Measurements from ENCODE around the gene DYRK3. TPM values are rescaled to one million over a fixed set of nuclear protein-coding genes. Genes with fewer than 3 reads are reported as not detected.

The DYRK3 gene
- total and polyA plus RNA-seq, 2 of the 13 experiments (the other 11 are each of a cell fraction or from before 2014, with no cell fraction given) = 0.48 to 2.8 TPM

DNA sequence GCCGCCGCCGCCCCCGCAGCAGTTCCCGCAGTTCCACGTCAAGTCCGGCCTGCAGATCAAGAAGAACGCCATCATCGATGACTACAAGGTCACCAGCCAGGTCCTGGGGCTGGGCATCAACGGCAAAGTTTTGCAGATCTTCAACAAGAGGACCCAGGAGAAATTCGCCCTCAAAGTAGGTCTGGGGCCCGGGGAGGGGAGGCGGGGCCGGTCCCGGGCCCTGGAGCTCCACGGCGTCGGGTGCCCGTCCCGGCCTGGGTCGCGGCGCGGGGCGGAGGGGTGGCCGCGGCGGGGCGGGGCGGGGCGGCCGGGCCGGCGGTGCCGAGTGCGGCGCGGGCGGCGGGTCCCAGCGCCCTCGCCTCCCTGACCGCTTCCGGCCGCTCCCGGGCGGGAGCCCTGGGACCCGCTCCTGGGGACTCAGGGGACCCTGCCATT lies 50.0 kb downstream of the DYRK3 start (continued):
- TF ChIP-seq, protein P1, sequence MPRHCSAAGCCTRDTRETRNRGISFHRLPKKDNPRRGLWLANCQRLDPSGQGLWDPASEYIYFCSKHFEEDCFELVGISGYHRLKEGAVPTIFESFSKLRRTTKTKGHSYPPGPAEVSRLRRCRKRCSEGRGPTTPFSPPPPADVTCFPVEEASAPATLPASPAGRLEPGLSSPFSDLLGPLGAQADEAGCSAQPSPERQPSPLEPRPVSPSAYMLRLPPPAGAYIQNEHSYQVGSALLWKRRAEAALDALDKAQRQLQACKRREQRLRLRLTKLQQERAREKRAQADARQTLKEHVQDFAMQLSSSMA (CRISPR knock-in tag; IDR thresholded peaks at IDR 0.05) = no peak
- TF ChIP-seq NRL (CRISPR knock-in tag; IDR thresholded peaks at IDR 0.05; ENCODE audit: borderline replicate concordance) (no peak), ZNF224 (CRISPR knock-in tag; IDR thresholded peaks at IDR 0.05) (no peak), HDAC1 (CRISPR knock-in tag; IDR thresholded peaks at IDR 0.05) (peak; percentile 52; the same call in 1 of the 2 replicates), SSRP1 (CRISPR knock-in tag; IDR thresholded peaks at IDR 0.05) (no peak), NONO (IDR thresholded peaks at IDR 0.05) (no peak), NONO (CRISPR knock-in tag; conservative IDR thresholded peaks at IDR 0.05) (no peak), ZNF264 (CRISPR knock-in tag; IDR thresholded peaks at IDR 0.05) (no peak), ZNF564 (CRISPR knock-in tag; IDR thresholded peaks at IDR 0.05) (no peak), ZBTB7A (CRISPR knock-in tag; IDR thresholded peaks at IDR 0.05) (no peak), ELF3 (CRISPR knock-in tag; IDR thresholded peaks at IDR 0.05) (no peak), ZNF614 (CRISPR knock-in tag; IDR thresholded peaks at IDR 0.05; ENCODE audit: borderline replicate concordance) (no peak), IKZF4 (CRISPR knock-in tag; IDR thresholded peaks at IDR 0.05; ENCODE audit: borderline replicate concordance, low read depth, not compliant biosample characterization) (no peak), RELA (CRISPR knock-in tag; IDR thresholded peaks at IDR 0.05) (no peak), SIN3A (IDR thresholded peaks at IDR 0.05; ENCODE audit: borderline replicate concordance, low read depth, low read length) (peak; percentile 34; the same call in 1 of the 2 replicates), PTBP1 (IDR thresholded peaks at IDR 0.05; ENCODE audit: low read depth, low read length, poor library complexity, severe bottlenecking) (no peak), PHB2 (IDR thresholded peaks at IDR 0.05; ENCODE audit: partially characterized antibody) (no peak), ZNF639 (CRISPR knock-in tag; conservative IDR thresholded peaks at IDR 0.05) (no peak), CENPX (CRISPR knock-in tag; IDR thresholded peaks at IDR 0.05) (no peak)
- TF ChIP-seq, protein P2, sequence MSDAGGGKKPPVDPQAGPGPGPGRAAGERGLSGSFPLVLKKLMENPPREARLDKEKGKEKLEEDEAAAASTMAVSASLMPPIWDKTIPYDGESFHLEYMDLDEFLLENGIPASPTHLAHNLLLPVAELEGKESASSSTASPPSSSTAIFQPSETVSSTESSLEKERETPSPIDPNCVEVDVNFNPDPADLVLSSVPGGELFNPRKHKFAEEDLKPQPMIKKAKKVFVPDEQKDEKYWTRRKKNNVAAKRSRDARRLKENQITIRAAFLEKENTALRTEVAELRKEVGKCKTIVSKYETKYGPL (CRISPR knock-in tag; IDR thresholded peaks at IDR 0.05) = no peak
- TF ChIP-seq, protein P3, sequence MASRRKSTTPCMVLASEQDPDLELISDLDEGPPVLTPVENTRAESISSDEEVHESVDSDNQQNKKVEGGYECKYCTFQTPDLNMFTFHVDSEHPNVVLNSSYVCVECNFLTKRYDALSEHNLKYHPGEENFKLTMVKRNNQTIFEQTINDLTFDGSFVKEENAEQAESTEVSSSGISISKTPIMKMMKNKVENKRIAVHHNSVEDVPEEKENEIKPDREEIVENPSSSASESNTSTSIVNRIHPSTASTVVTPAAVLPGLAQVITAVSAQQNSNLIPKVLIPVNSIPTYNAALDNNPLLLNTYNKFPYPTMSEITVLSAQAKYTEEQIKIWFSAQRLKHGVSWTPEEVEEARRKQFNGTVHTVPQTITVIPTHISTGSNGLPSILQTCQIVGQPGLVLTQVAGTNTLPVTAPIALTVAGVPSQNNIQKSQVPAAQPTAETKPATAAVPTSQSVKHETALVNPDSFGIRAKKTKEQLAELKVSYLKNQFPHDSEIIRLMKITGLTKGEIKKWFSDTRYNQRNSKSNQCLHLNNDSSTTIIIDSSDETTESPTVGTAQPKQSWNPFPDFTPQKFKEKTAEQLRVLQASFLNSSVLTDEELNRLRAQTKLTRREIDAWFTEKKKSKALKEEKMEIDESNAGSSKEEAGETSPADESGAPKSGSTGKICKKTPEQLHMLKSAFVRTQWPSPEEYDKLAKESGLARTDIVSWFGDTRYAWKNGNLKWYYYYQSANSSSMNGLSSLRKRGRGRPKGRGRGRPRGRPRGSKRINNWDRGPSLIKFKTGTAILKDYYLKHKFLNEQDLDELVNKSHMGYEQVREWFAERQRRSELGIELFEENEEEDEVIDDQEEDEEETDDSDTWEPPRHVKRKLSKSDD (CRISPR knock-in tag; IDR thresholded peaks at IDR 0.05; ENCODE audit: low read depth) = no peak
- TF ChIP-seq, protein P4, sequence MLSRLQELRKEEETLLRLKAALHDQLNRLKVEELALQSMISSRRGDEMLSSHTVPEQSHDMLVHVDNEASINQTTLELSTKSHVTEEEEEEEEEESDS (CRISPR knock-in tag; IDR thresholded peaks at IDR 0.05; ENCODE audit: borderline replicate concordance) = no peak
- TF ChIP-seq, protein P5, sequence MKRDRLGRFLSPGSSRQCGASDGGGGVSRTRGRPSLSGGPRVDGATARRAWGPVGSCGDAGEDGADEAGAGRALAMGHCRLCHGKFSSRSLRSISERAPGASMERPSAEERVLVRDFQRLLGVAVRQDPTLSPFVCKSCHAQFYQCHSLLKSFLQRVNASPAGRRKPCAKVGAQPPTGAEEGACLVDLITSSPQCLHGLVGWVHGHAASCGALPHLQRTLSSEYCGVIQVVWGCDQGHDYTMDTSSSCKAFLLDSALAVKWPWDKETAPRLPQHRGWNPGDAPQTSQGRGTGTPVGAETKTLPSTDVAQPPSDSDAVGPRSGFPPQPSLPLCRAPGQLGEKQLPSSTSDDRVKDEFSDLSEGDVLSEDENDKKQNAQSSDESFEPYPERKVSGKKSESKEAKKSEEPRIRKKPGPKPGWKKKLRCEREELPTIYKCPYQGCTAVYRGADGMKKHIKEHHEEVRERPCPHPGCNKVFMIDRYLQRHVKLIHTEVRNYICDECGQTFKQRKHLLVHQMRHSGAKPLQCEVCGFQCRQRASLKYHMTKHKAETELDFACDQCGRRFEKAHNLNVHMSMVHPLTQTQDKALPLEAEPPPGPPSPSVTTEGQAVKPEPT (CRISPR knock-in tag; IDR thresholded peaks at IDR 0.05; ENCODE audit: low read depth) = no peak
